Measurements from ENCODE around the gene TEX29. TPM values are rescaled to one million over a fixed set of nuclear protein-coding genes. Genes with fewer than 3 reads are reported as not detected.
A peak's percentile ranks its signal among the peaks of the same experiment; 100 is the strongest.

TEX29 gene
- total RNA-seq, 1 donor from 2014 or later: 0.81 TPM

GRCh38 chr13:111292710-111293485 is 27.5 kb upstream of the TEX29 start:
- Histone ChIP-seq H3K27ac (no peak overlapping the region), H3K4me1 (no peaks in the 10 kb centered on the region), H3K4me3 (no peak overlapping the region), H3K27me3 (no peaks in the 10 kb centered on the region), H3K36me3 (peaks cover 72% of the 10 kb centered on the region), H3K9me3 (no peaks in the 10 kb centered on the region)
- TF ChIP-seq, protein P1, sequence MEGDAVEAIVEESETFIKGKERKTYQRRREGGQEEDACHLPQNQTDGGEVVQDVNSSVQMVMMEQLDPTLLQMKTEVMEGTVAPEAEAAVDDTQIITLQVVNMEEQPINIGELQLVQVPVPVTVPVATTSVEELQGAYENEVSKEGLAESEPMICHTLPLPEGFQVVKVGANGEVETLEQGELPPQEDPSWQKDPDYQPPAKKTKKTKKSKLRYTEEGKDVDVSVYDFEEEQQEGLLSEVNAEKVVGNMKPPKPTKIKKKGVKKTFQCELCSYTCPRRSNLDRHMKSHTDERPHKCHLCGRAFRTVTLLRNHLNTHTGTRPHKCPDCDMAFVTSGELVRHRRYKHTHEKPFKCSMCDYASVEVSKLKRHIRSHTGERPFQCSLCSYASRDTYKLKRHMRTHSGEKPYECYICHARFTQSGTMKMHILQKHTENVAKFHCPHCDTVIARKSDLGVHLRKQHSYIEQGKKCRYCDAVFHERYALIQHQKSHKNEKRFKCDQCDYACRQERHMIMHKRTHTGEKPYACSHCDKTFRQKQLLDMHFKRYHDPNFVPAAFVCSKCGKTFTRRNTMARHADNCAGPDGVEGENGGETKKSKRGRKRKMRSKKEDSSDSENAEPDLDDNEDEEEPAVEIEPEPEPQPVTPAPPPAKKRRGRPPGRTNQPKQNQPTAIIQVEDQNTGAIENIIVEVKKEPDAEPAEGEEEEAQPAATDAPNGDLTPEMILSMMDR (IDR thresholded peaks at IDR 0.05): no peak
- intact Hi-C loops (cut with DNase I): no loop called here
- ATAC-seq (no peak), DNase-seq (no peak)

DNA sequence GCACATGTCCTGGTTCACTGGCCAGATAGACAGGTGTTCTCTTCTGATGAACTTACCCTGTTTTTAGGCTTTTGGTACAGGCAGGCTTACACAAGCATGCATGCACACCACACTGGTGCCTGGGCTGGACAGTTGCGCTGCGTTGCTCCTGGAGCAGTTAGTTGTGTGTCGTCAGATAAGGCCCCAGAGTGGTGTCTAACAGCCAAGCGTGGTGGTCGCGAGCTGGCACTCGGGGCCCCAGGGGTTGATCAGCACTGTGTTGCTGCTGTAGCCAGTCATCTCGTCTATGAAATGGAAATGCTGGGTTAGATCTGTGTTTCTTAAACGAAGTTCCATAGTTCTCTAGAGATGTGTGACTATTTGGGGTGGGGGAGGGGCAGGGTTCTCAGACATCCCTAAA is 24.6 kb upstream of the TEX29 start:
- H3K27me3 ChIP-seq: no peaks in the 10 kb centered on the region
- H3K9me3 ChIP-seq: no peaks in the 10 kb centered on the region
- no peak for ATAC-seq
- H3K36me3 ChIP-seq: peaks cover 46% of the 10 kb centered on the region
- no peaks in the 10 kb centered on the region for H3K4me1 ChIP-seq
- TF ChIP-seq, protein P1 (IDR thresholded peaks at IDR 0.05): no peak
- H3K4me3 ChIP-seq: no peak overlapping the region
- no peak for DNase-seq
- intact Hi-C loops (cut with DNase I): no loop called here
- H3K27ac ChIP-seq: no peak overlapping the region

DNA sequence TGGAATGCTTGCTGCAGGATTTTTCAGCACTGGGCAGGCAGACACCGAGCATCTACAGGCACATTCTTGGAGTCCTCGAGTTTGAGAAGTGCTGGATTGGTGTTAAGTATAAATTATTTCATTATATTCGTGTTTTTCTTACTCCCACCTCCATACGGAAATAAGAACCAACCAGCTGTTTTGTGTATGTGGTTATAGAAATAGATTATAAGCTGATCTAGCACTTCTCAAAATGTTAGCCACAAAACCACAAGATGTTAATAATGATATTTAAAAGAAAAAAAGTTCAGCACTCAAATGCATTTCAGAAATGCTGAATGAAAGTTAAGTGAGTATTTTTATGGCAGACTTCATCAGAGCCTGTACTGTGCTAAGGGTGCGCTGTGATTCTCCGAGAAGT is 24.0 kb upstream of the TEX29 start:
- ATAC-seq (no peak), DNase-seq (no peak)
- Histone ChIP-seq H3K27me3 (no peaks in the 10 kb centered on the region), H3K4me1 (no peaks in the 10 kb centered on the region), H3K9me3 (no peaks in the 10 kb centered on the region), H3K4me3 (no peak overlapping the region), H3K36me3 (peaks cover 46% of the 10 kb centered on the region), H3K27ac (no peak overlapping the region)
- TF ChIP-seq, protein P1 (IDR thresholded peaks at IDR 0.05): no peak
- intact Hi-C loops (cut with DNase I): no loop called here

GRCh38 chr13:111298214-111298975 is 22.0 kb upstream of the TEX29 start:
- no peaks in the 10 kb centered on the region for H3K9me3 ChIP-seq
- no peaks in the 10 kb centered on the region for H3K4me1 ChIP-seq
- peak; percentile 33 for ATAC-seq
- H3K27me3 ChIP-seq: no peaks in the 10 kb centered on the region
- no peak overlapping the region for H3K4me3 ChIP-seq
- no peak overlapping the region for H3K27ac ChIP-seq
- peaks cover 46% of the 10 kb centered on the region for H3K36me3 ChIP-seq
- intact Hi-C loops (cut with DNase I): no loop called here
- no peak for DNase-seq
- TF ChIP-seq, protein P1 (IDR thresholded peaks at IDR 0.05): no peak

DNA sequence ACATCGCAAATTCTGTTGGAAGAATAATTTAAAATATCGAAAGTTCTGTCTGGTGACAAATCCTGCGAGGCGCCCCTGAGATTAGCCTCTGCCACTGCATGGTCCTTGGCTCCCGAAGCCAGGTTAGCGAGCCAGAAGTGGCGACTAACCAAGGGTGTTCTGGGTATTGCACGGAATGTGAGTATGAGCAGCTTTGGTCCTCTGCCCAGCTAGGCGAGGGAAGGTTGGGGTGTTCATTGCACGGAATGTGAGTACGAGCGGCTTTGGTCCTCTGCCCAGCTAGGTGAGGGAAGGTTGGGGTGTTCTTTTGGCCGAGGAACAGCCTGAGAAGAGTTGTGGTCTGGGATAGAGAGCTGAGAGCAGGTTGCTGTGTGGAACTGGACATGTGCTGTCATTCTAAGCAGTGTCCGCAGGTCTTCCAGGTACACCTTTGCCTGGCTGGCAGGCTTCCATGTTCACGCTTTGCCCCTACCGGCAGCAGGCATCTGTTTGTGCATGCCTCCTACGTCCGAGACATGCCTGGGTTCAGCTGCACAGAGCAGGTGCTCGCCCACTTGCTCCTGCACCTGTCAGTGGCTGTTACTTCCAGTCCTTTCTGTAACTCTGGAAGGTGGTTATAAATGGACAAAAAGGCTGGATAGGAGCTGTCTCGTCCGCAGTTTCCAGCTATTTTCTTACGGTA is 18.3 kb upstream of the TEX29 start:
- TF ChIP-seq, protein P1 (IDR thresholded peaks at IDR 0.05): no peak
- Histone ChIP-seq H3K4me1 (no peaks in the 10 kb centered on the region), H3K27ac (no peak overlapping the region), H3K27me3 (no peaks in the 10 kb centered on the region), H3K4me3 (no peak overlapping the region), H3K9me3 (no peaks in the 10 kb centered on the region), H3K36me3 (peaks cover 67% of the 10 kb centered on the region)
- DNase-seq: no peak
- intact Hi-C loops (cut with DNase I): no loop called here
- ATAC-seq: no peak

Measured in upper lobe of right lung (tissue), 1 donor.